Thymus (tissue), 11 donors: ENCODE results near the gene PEX16. TPM values are rescaled to one million over a fixed set of nuclear protein-coding genes. Genes with fewer than 3 reads are reported as not detected.
"Not testable (repeated sequence)": the region's sequence is repeated elsewhere in the genome, so short reads cannot be mapped to it uniquely, and the experiment has no call there.

ENCODE experiments used
- DNase-seq, 9 donors: peaks; one replicate each; pipeline ENCODE4 v3.0.0-alpha.2; 2013; ENCODE audit warnings: low spot score in 9 of 9, low read depth in 6 of 9, missing footprints in 1 of 9
- H3K27ac ChIP-seq, 2 donors: one replicate each; pipeline ENCODE4 v1.5.1; 2013; ENCODE audit warnings: control low read depth in 1 of 2, low read depth in 1 of 2, low read length in 1 of 2, mild to moderate bottlenecking in 1 of 2, moderate library complexity in 1 of 2
- H3K27me3 ChIP-seq, 2 donors: one replicate each; pipeline ENCODE4 v1.5.1; 2013; ENCODE audit warnings: low read length in 1 of 2; ENCODE audit not compliant: control insufficient read depth in 2 of 2, insufficient read depth in 1 of 2
- H3K36me3 ChIP-seq, 2 donors: one replicate each; pipeline ENCODE4 v1.5.1; 2013; ENCODE audit warnings: low read length in 1 of 2, mild to moderate bottlenecking in 1 of 2, moderate library complexity in 1 of 2; ENCODE audit not compliant: control insufficient read depth in 2 of 2, insufficient read depth in 2 of 2
- H3K4me1 ChIP-seq, 2 donors: one replicate each; pipeline ENCODE4 v1.5.1; 2013; ENCODE audit warnings: low read length in 2 of 2; ENCODE audit not compliant: control insufficient read depth in 2 of 2, insufficient read depth in 2 of 2
- H3K4me3 ChIP-seq, 2 donors: one replicate each; pipeline ENCODE4 v1.5.1; 2013; ENCODE audit warnings: low read length in 2 of 2, control low read depth in 1 of 2, mild to moderate bottlenecking in 1 of 2
- H3K9me3 ChIP-seq, 2 donors: one replicate each; pipeline ENCODE4 v1.5.1; 2013; ENCODE audit warnings: low read length in 1 of 2, mild to moderate bottlenecking in 1 of 2; ENCODE audit not compliant: control insufficient read depth in 2 of 2, insufficient read depth in 1 of 2
- WGBS: extraction: QIAGEN DNeasy Blood & Tissue Kit; methylation state at CpG from one replicate; pipeline ENCODE4 v1.1.7; 2013; 5-methylcytosine and 5-hydroxymethylcytosine counted together
- polyA plus RNA-seq: library from polyadenylated mRNA; stranded (reverse); fragments of 200-250 nt; gene quantifications from one replicate; pipeline ENCODE4 v1.2.3, GENCODE V29; 2013
- total RNA-seq: library from RNA; stranded (reverse); fragments of 120-200 nt; gene quantifications from one replicate; pipeline ENCODE4 v1.2.4, GENCODE V29; 2013
- donor health status: healthy.

PEX16 gene
- total and polyA plus RNA-seq, 2 donors, result 29.6 to 46.0 TPM

DNA sequence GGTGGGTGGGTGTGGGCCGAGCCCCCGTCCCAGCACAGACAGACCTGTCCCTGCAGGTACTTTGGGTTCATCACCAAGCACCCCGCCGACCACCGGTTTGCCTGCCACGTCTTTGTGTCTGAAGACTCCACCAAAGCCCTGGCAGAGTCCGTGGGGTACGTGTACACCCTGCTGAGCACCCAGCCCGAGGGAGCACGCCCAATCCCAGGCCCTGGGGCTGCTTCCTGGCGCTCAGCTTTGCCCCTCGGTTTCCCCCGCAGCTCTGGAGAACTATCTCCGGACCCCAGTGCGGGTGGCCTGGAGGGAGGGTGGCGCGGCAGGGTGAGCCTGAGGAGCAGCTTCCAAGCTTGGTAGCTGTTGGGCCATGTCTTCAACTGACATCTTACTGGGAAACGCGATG is 12.6 kb downstream of the PEX16 start:
- no peak for DNase-seq
- H3K36me3 ChIP-seq, result peaks cover 8 to 16% of the 10 kb centered on the region in 2 donors
- no peaks in the 10 kb centered on the region for H3K4me1 ChIP-seq
- peaks cover 19 to 31% of the 10 kb centered on the region in 2 donors for H3K27me3 ChIP-seq
- no peak overlapping the region for H3K27ac ChIP-seq
- WGBS, result 96% methylated on average over 19 of the region's 19 CpGs
- H3K4me3 ChIP-seq, result no peak overlapping the region
- H3K9me3 ChIP-seq, result no peaks in the 10 kb centered on the region

DNA sequence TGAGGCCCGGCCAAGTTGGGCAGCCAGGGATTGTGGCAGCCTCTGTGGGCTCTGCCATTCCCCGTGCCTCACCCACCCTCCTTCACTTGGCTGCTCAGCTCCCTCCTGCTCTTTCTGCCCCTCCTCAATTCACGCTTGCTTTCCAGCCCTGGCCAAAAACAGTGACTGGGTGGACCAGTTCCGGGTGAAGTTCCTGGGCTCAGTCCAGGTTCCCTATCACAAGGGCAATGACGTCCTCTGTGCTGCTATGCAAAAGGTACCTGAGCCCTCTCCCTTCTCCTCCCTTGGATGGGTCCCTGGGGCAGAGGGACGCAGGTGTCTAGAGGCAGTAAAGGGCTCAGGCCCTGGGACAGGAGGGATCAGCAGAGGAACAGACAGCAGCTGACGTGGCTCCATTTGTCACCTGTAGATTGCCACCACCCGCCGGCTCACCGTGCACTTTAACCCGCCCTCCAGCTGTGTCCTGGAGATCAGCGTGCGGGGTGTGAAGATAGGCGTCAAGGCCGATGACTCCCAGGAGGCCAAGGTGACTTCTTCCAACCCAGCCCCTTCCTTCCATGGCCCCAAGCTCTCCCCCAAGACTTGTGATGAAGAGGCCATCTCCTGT is 13.3 kb downstream of the PEX16 start:
- Histone ChIP-seq H3K4me3 (no peak overlapping the region), H3K27me3 (peaks cover 24 to 36% of the 10 kb centered on the region in 2 donors), H3K27ac (no peak overlapping the region), H3K36me3 (peaks cover 1 to 9% of the 10 kb centered on the region in 2 donors), H3K9me3 (no peaks in the 10 kb centered on the region), H3K4me1 (peaks cover 2 to 5% of the 10 kb centered on the region in 2 donors)
- 92% methylated on average over 15 of the region's 15 CpGs for WGBS
- DNase-seq, result no peak

DNA sequence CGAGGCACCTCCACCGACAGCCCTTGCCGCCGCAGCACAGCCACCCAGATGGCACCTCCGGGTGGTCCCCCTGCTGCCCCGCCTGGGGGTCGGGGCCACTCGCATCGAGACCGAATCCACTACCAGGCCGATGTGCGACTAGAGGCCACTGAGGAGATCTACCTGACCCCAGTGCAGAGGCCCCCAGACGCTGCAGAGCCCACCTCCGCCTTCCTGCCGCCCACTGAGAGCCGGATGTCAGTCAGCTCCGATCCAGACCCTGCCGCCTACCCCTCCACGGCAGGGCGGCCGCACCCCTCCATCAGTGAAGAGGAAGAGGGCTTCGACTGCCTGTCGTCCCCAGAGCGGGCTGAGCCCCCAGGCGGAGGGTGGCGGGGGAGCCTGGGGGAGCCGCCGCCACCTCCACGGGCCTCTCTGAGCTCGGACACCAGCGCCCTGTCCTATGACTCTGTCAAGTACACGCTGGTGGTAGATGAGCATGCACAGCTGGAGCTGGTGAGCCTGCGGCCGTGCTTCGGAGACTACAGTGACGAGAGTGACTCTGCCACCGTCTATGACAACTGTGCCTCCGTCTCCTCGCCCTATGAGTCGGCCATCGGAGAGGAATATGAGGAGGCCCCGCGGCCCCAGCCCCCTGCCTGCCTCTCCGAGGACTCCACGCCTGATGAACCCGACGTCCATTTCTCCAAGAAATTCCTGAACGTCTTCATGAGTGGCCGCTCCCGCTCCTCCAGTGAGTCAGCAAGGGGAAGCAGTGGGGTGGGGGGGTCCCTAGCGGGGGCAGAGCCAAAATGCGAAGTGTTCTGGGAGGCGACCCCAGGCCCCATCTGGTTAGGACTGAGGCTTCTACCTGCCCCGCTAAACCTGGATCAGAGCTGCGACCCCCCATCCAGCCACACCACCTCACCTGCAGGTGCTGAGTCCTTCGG is 15.0 kb downstream of the PEX16 start:
- H3K27ac ChIP-seq, result no peak overlapping the region
- no peaks in the 10 kb centered on the region for H3K9me3 ChIP-seq
- DNase-seq, result no peak
- WGBS, result 94% methylated on average over 56 of the region's 56 CpGs
- H3K4me3 ChIP-seq, result no peak overlapping the region
- peaks cover 35 to 53% of the 10 kb centered on the region in 2 donors for H3K27me3 ChIP-seq
- H3K36me3 ChIP-seq, result no peaks in the 10 kb centered on the region
- H3K4me1 ChIP-seq, result peaks cover 9 to 11% of the 10 kb centered on the region in 2 donors

DNA sequence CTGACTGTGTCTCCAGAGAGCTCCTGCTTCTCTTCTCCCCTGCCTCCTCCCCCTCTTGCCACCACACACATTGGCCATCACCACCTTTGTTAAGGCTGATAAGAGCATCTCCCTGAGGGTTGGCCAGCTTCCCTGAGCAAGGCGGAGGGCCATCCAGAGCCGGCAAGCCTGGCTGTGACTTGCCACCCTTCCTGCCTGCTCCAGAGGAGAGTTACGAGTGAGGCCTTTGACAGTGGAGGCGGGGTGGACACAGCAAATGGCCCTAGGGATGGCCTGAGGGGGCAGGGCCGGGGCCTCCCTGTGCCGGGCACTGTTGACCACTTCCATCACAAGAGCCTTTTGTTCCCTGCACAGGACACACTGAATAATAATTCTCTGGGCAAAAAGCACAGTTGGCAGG is 16.1 kb downstream of the PEX16 start:
- Histone ChIP-seq H3K36me3 (no peaks in the 10 kb centered on the region), H3K27me3 (peaks cover 39 to 64% of the 10 kb centered on the region in 2 donors), H3K27ac (no peak overlapping the region), H3K9me3 (no peaks in the 10 kb centered on the region), H3K4me3 (no peak overlapping the region), H3K4me1 (peaks cover 9 to 11% of the 10 kb centered on the region in 2 donors)
- no peak for DNase-seq
- 85% methylated on average over 6 of the region's 6 CpGs for WGBS

- 56% methylated on average over 8 of the region's 8 CpGs for WGBS
- Histone ChIP-seq H3K36me3 (no peaks in the 10 kb centered on the region), H3K27ac (no peak overlapping the region), H3K27me3 (peaks cover 41 to 69% of the 10 kb centered on the region in 2 donors), H3K9me3 (no peaks in the 10 kb centered on the region), H3K4me3 (no peak overlapping the region), H3K4me1 (peaks cover 9 to 11% of the 10 kb centered on the region in 2 donors)
- DNase-seq, result no peak
Measured at GRCh38 chr11:45900916-45901617, 16.6 kb downstream of the PEX16 start.

DNA sequence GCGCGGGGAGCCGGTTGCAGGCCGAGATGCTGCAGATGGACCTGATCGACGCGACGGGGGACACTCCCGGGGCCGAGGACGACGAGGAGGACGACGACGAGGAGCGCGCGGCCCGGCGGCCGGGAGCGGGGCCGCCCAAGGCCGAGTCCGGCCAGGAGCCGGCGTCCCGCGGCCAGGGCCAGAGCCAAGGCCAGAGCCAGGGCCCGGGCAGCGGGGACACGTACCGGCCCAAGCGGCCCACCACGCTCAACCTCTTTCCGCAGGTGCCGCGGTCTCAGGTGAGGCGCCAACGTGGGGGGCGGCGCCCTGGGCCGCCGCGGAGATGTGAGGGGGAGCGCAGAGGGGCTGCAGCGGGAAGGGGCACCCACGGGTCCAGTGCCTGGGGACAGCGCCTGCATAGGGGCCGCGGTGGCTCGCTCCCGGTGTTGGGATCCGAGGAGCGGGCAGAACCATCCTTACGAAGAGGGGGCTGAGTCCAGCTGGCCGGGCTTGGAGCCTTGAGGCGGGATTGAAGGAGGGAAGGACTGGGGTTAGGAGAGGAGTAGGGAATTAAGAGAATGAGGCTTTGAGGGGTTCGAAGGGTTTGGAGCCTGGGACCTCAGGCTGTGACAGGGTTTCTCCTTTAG is 17.4 kb downstream of the PEX16 start:
- 9% methylated on average over 38 of the region's 59 CpGs for WGBS
- DNase-seq, H3K9me3 ChIP-seq, H3K36me3 ChIP-seq, H3K27ac ChIP-seq: not testable (repeated sequence)
- H3K4me1 ChIP-seq, result peaks cover 9 to 11% of the 10 kb centered on the region in 2 donors
- H3K4me3 ChIP-seq, result peak overlapping the region in 1 of 2 donors; percentile 56
- H3K27me3 ChIP-seq, result peaks cover 42 to 75% of the 10 kb centered on the region in 2 donors

- Histone ChIP-seq H3K4me1 (peaks cover 9 to 11% of the 10 kb centered on the region in 2 donors), H3K27me3 (peaks cover 42 to 81% of the 10 kb centered on the region in 2 donors), H3K4me3 (peak overlapping the region in 1 of 2 donors; percentile 56), H3K36me3 (no peaks in the 10 kb centered on the region), H3K27ac (no peak overlapping the region), H3K9me3 (no peaks in the 10 kb centered on the region)
- DNase-seq, result peak in 2 of 9 donors; percentile 28 to 54
- WGBS, result 2% methylated on average over 62 of the region's 62 CpGs
Measured at GRCh38 chr11:45899448-45900174, 18.1 kb downstream of the PEX16 start.

- Histone ChIP-seq H3K4me3 (peak overlapping the region in 1 of 2 donors; percentile 56), H3K36me3 (no peaks in the 10 kb centered on the region), H3K4me1 (peaks cover 9 to 11% of the 10 kb centered on the region in 2 donors), H3K27ac (no peak overlapping the region), H3K9me3 (no peaks in the 10 kb centered on the region), H3K27me3 (peaks cover 42 to 83% of the 10 kb centered on the region in 2 donors)
- no peak for DNase-seq
- WGBS, result 16% methylated on average over 3 of the region's 3 CpGs
Measured at GRCh38 chr11:45899086-45899447, 18.6 kb downstream of the PEX16 start.
